ENCODE results near the gene DICER1. TPM values are rescaled to one million over a fixed set of nuclear protein-coding genes. Genes with fewer than 3 reads are reported as not detected.

DICER1 gene
- total RNA-seq, 3 donors from 2014 or later = 74.9 to 126 (median 78.0) TPM

GRCh38 chr14:95054346-95055280 is 102.7 kb downstream of the DICER1 start:
- H3K27me3 ChIP-seq = no peaks in the 10 kb centered on the region
- no peak for TF ChIP-seq POLR2A (IDR thresholded peaks at IDR 0.05)
- TF ChIP-seq CTCF (IDR thresholded peaks at IDR 0.05) = no peak
- TF ChIP-seq POLR2AphosphoS5 (IDR thresholded peaks at IDR 0.05) = no peak

GRCh38 chr14:95052016-95052585 is 105.2 kb downstream of the DICER1 start:
- no peaks in the 10 kb centered on the region for H3K36me3 ChIP-seq
- H3K9me3 ChIP-seq = no peaks in the 10 kb centered on the region
- no peaks in the 10 kb centered on the region for H3K4me1 ChIP-seq
- TF ChIP-seq CTCF (IDR thresholded peaks at IDR 0.05) = no peak
- TF ChIP-seq POLR2A (IDR thresholded peaks at IDR 0.05) = no peak
- no peak for TF ChIP-seq POLR2AphosphoS5 (IDR thresholded peaks at IDR 0.05)
- no peak overlapping the region for H3K4me3 ChIP-seq
- no peak overlapping the region for H3K27ac ChIP-seq
- intact Hi-C loops (cut with DNase I; ENCODE audit: low total_unique reads) = no loop called here
- DNase-seq (ENCODE audit: low spot score in 2 of 2) = no peak
- no peaks in the 10 kb centered on the region for H3K27me3 ChIP-seq

More at GRCh38 chr14:95054346-95055280, 102.7 kb downstream of the DICER1 start:
- Histone ChIP-seq H3K27ac (no peak overlapping the region), H3K4me1 (no peaks in the 10 kb centered on the region), H3K36me3 (no peaks in the 10 kb centered on the region), H3K9me3 (no peaks in the 10 kb centered on the region), H3K4me3 (no peak overlapping the region)
- intact Hi-C loops (cut with DNase I; ENCODE audit: low total_unique reads) = no loop called here
- DNase-seq (ENCODE audit: low spot score in 2 of 2) = no peak

DNA sequence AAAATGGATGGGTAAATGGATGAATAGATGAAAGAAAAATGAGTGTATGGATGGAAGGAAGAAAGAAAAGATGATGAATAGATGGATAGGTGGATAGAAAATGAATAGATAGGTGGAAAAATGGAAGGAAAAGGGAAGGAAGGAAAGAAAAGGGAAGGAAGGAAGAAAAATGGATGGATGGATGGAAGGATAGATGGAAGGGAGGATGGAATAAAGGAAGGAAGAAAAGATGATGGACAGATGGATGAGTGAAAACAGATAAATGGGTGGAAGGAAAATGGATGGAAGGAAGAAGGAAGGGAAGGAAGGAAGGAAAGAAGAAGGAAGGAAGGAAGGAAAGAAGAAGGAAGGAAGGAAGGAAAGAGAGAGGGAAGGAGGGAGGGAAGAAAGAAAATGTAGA is 107.4 kb downstream of the DICER1 start:
- Histone ChIP-seq H3K4me3 (no peak overlapping the region), H3K4me1 (no peaks in the 10 kb centered on the region), H3K36me3 (no peaks in the 10 kb centered on the region), H3K27ac (no peak overlapping the region), H3K9me3 (no peaks in the 10 kb centered on the region), H3K27me3 (no peaks in the 10 kb centered on the region)
- TF ChIP-seq POLR2A (IDR thresholded peaks at IDR 0.05) (no peak), CTCF (IDR thresholded peaks at IDR 0.05) (no peak), POLR2AphosphoS5 (IDR thresholded peaks at IDR 0.05) (no peak)
- no peak for DNase-seq (ENCODE audit: low spot score in 2 of 2)
- intact Hi-C loops (cut with DNase I; ENCODE audit: low total_unique reads) = no loop called here

DNA sequence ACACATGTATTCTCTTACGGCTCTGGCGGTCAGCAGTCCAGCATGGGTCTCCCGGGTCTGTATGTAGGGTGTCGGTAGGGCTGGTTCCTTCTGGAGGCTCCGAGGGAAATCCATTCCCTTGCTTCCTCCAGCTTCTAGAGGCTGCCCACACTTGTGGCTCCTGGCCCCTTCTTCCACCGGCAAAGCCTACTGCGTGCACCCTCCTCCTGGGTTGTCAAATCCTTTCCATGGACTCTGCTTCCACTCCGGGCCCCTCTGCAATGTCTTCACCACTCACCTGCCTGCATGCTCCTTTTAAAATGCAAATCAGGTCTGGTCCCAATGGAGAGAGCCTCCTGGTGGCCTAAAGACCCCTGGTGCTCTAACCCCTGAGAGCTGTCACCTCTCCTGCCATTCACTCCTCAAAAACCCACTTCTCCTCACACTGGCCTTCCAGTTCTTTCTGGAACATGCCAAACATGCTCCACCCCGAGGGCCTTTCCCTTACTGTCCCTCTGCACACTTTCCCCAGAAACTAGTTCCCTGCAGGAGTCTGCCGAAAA is 108.5 kb downstream of the DICER1 start:
- intact Hi-C loops (cut with DNase I; ENCODE audit: low total_unique reads) = no loop called here
- TF ChIP-seq CTCF (IDR thresholded peaks at IDR 0.05) (no peak), POLR2AphosphoS5 (IDR thresholded peaks at IDR 0.05) (no peak), POLR2A (IDR thresholded peaks at IDR 0.05) (no peak)
- no peak overlapping the region for H3K4me3 ChIP-seq
- no peaks in the 10 kb centered on the region for H3K27me3 ChIP-seq
- no peak for DNase-seq (ENCODE audit: low spot score in 2 of 2)
- H3K4me1 ChIP-seq = no peaks in the 10 kb centered on the region
- no peaks in the 10 kb centered on the region for H3K9me3 ChIP-seq
- H3K27ac ChIP-seq = no peak overlapping the region
- no peaks in the 10 kb centered on the region for H3K36me3 ChIP-seq

- intact Hi-C loops (cut with DNase I; ENCODE audit: low total_unique reads) = no loop called here
Measured at GRCh38 chr14:95047754-95048153, 109.6 kb downstream of the DICER1 start.

More at GRCh38 chr14:95047754-95048153, 109.6 kb downstream of the DICER1 start:
- H3K27ac ChIP-seq = no peak overlapping the region
- no peaks in the 10 kb centered on the region for H3K9me3 ChIP-seq
- no peaks in the 10 kb centered on the region for H3K4me1 ChIP-seq
- H3K27me3 ChIP-seq = no peaks in the 10 kb centered on the region
- no peak overlapping the region for H3K4me3 ChIP-seq
- TF ChIP-seq POLR2A (IDR thresholded peaks at IDR 0.05) (no peak), CTCF (IDR thresholded peaks at IDR 0.05) (no peak), POLR2AphosphoS5 (IDR thresholded peaks at IDR 0.05) (no peak)
- no peaks in the 10 kb centered on the region for H3K36me3 ChIP-seq
- DNase-seq (ENCODE audit: low spot score in 2 of 2) = no peak
